Activated naive CD8-positive, alpha-beta T cell treated with anti-CD3 and anti-CD28 coated beads, Interleukin-2, amount 10 ng/mL, durations not matched to agents 7 days and 5 days (primary cell): ENCODE results near the gene TTLL11. TPM values are rescaled to one million over a fixed set of nuclear protein-coding genes. Genes with fewer than 3 reads are reported as not detected.

Source experiments
- ATAC-seq: fragments of 150-1000 bp; cut with Tn5 transposase; one replicate; pipeline ENCODE4 v1.10.0; 2021; ENCODE audit warnings: low read depth, moderate library complexity
- POLR2A ChIA-PET: fragments of 350-600 bp; sonication (Branson Sonifier 250); formaldehyde crosslinking; loops from one replicate; lab custom pipeline; 2021; ENCODE audit warnings: antibody characterized with exemption; lab: Charles Lee
- DNase-seq: peaks from one replicate; pipeline ENCODE4 v3.0.0; 2021
- H3K27ac Mint-ChIP-seq: one replicate; pipeline ENCODE4 v1.8.0; 2022; ENCODE audit warnings: mild to moderate bottlenecking, mixed read lengths
- H3K27me3 Mint-ChIP-seq: one replicate; pipeline ENCODE4 v1.8.0; 2022; ENCODE audit warnings: mild to moderate bottlenecking, moderate library complexity, mixed read lengths
- H3K36me3 Mint-ChIP-seq: one replicate; pipeline ENCODE4 v1.8.0; 2021; ENCODE audit warnings: mild to moderate bottlenecking, mixed read lengths
- H3K4me1 Mint-ChIP-seq: one replicate; pipeline ENCODE4 v1.8.0; 2021; ENCODE audit warnings: mixed read lengths
- H3K4me3 Mint-ChIP-seq: one replicate; pipeline ENCODE4 v1.8.0; 2022; ENCODE audit warnings: mild to moderate bottlenecking, moderate library complexity, mixed read lengths
- H3K9me3 Mint-ChIP-seq: one replicate; pipeline ENCODE4 v1.8.0; 2021; ENCODE audit warnings: mixed read lengths
- total RNA-seq, 2 experiments: library from RNA; stranded (reverse); gene quantifications; one replicate each; pipeline ENCODE4 v1.2.3, GENCODE V29; 2021

The TTLL11 gene
- total RNA-seq, 2 experiments from 2014 or later = 3.9 to 4.1 TPM

GRCh38 chr9:121852241-121852640 is 240.9 kb downstream of the TTLL11 start:
- no peak overlapping the region for H3K27ac Mint-ChIP-seq
- POLR2A ChIA-PET = no interaction called here
- no peaks in the 10 kb centered on the region for H3K4me1 Mint-ChIP-seq
- no peaks in the 10 kb centered on the region for H3K36me3 Mint-ChIP-seq
- DNase-seq = no peak
- no peak overlapping the region for H3K4me3 Mint-ChIP-seq
- H3K9me3 Mint-ChIP-seq = peaks cover 1% of the 10 kb centered on the region
- peaks cover 5% of the 10 kb centered on the region for H3K27me3 Mint-ChIP-seq
- ATAC-seq = no peak

DNA sequence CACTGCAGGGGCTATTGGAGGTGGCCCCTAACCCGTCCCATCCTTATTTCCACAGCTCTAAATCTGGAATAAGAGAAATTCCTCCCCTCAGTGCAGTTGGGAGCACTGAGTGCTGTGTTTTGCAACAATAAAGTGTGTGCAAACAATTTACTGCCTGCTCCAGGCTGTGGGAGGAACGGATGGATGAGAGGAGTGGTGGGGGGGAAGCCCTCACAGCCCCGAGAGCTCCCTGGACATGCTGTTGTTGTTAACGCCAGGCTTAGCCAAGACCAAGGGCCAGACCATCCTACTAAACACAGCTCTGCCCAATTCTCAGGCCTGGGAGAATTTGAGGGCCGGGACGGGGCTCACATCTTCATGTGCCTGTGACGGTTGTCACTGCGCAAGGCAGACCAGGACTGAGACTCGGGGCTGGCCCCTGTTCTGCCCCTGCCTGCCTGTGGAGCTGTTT is 241.4 kb downstream of the TTLL11 start:
- POLR2A ChIA-PET = no interaction called here
- Mint-ChIP-seq H3K27ac (no peak overlapping the region), H3K36me3 (no peaks in the 10 kb centered on the region), H3K9me3 (peaks cover 1% of the 10 kb centered on the region), H3K4me1 (no peaks in the 10 kb centered on the region), H3K4me3 (no peak overlapping the region), H3K27me3 (peaks cover 5% of the 10 kb centered on the region)
- no peak for ATAC-seq
- no peak for DNase-seq

GRCh38 chr9:121850366-121850765 is 242.7 kb downstream of the TTLL11 start:
- DNase-seq = no peak
- H3K4me1 Mint-ChIP-seq = no peaks in the 10 kb centered on the region
- peaks cover 5% of the 10 kb centered on the region for H3K27me3 Mint-ChIP-seq
- no peaks in the 10 kb centered on the region for H3K36me3 Mint-ChIP-seq
- H3K9me3 Mint-ChIP-seq = peaks cover 3% of the 10 kb centered on the region
- POLR2A ChIA-PET = no interaction called here
- no peak overlapping the region for H3K27ac Mint-ChIP-seq
- H3K4me3 Mint-ChIP-seq = no peak overlapping the region
- no peak for ATAC-seq

GRCh38 chr9:121849554-121849953 is 243.6 kb downstream of the TTLL11 start:
- POLR2A ChIA-PET = no interaction called here
- H3K4me1 Mint-ChIP-seq = no peaks in the 10 kb centered on the region
- DNase-seq = no peak
- no peaks in the 10 kb centered on the region for H3K36me3 Mint-ChIP-seq
- H3K4me3 Mint-ChIP-seq = no peak overlapping the region
- H3K27me3 Mint-ChIP-seq = peaks cover 11% of the 10 kb centered on the region
- no peak for ATAC-seq
- peaks cover 6% of the 10 kb centered on the region for H3K9me3 Mint-ChIP-seq
- no peak overlapping the region for H3K27ac Mint-ChIP-seq

- no peak for ATAC-seq
- peaks cover 10% of the 10 kb centered on the region for H3K9me3 Mint-ChIP-seq
- peaks cover 15% of the 10 kb centered on the region for H3K27me3 Mint-ChIP-seq
- no peak overlapping the region for H3K27ac Mint-ChIP-seq
- H3K4me3 Mint-ChIP-seq = no peak overlapping the region
- H3K4me1 Mint-ChIP-seq = peaks cover 14% of the 10 kb centered on the region
- no peak for DNase-seq
- no peaks in the 10 kb centered on the region for H3K36me3 Mint-ChIP-seq
- POLR2A ChIA-PET = no interaction called here
Measured at GRCh38 chr9:121844562-121844961, 248.5 kb downstream of the TTLL11 start.

DNA sequence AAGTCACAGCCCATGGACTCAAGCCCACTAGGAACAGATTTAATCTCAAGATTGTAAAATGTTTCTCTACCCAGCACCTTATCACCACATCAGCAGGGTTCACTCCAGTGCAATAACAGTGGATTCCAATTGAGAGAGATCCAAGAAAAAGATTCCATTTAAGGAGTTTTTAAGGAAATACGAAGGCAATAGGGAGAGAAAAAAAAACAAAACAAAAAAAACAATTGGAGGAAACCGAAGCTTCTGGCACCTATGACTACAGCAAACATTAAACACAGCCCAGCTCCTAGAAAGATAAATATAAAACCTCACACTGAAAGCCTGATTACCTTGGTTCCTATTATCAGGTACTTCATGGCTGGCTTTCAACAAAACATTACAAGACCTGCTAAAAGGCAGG is 249.0 kb downstream of the TTLL11 start:
- no peak overlapping the region for H3K4me3 Mint-ChIP-seq
- no peak for ATAC-seq
- POLR2A ChIA-PET = no interaction called here
- H3K27ac Mint-ChIP-seq = no peak overlapping the region
- H3K9me3 Mint-ChIP-seq = peaks cover 10% of the 10 kb centered on the region
- peaks cover 15% of the 10 kb centered on the region for H3K27me3 Mint-ChIP-seq
- no peaks in the 10 kb centered on the region for H3K36me3 Mint-ChIP-seq
- no peak for DNase-seq
- peaks cover 14% of the 10 kb centered on the region for H3K4me1 Mint-ChIP-seq

DNA sequence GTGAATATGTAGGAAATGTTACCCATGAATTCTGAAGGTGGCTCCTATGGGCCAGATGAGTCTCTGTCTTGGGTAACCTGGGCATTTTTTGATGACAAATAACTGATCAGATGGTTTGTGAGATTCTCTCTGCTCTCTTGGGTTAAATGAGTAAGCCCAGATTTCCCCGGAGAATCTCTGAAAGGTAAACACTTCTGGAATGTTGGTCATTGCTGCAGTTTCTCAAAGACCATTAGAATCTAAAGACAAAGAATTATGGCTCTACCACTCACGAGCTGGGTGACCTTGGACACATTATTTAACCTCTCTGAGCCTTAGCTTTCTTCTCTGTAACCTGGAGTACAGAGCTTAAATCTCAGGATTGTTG is 250.5 kb downstream of the TTLL11 start:
- no peak overlapping the region for H3K4me3 Mint-ChIP-seq
- H3K4me1 Mint-ChIP-seq = peaks cover 14% of the 10 kb centered on the region
- no peak overlapping the region for H3K27ac Mint-ChIP-seq

GRCh38 chr9:121841771-121842611 is 251.1 kb downstream of the TTLL11 start:
- Mint-ChIP-seq H3K9me3 (peaks cover 8% of the 10 kb centered on the region), H3K27me3 (peaks cover 10% of the 10 kb centered on the region), H3K4me3 (no peak overlapping the region), H3K27ac (no peak overlapping the region), H3K4me1 (peaks cover 14% of the 10 kb centered on the region), H3K36me3 (no peaks in the 10 kb centered on the region)
- ATAC-seq = no peak
- POLR2A ChIA-PET = no interaction called here
- DNase-seq = no peak

More for the DNA sequence above, 250.5 kb downstream of the TTLL11 start:
- peaks cover 8% of the 10 kb centered on the region for H3K9me3 Mint-ChIP-seq
- H3K27me3 Mint-ChIP-seq = peaks cover 11% of the 10 kb centered on the region
- H3K36me3 Mint-ChIP-seq = no peaks in the 10 kb centered on the region
- POLR2A ChIA-PET = no interaction called here
- DNase-seq (no peak), ATAC-seq (no peak)

GRCh38 chr9:121840838-121841760 is 252.0 kb downstream of the TTLL11 start:
- POLR2A ChIA-PET = no interaction called here
- peak; percentile 35 for ATAC-seq
- Mint-ChIP-seq H3K4me1 (peaks cover 14% of the 10 kb centered on the region), H3K27ac (no peak overlapping the region), H3K4me3 (no peak overlapping the region), H3K27me3 (peaks cover 10% of the 10 kb centered on the region), H3K36me3 (no peaks in the 10 kb centered on the region), H3K9me3 (peaks cover 7% of the 10 kb centered on the region)
- DNase-seq = no peak

GRCh38 chr9:121839726-121840500 is 253.2 kb downstream of the TTLL11 start:
- Mint-ChIP-seq H3K4me1 (peaks cover 14% of the 10 kb centered on the region), H3K9me3 (peaks cover 7% of the 10 kb centered on the region), H3K36me3 (no peaks in the 10 kb centered on the region), H3K4me3 (no peak overlapping the region), H3K27me3 (peaks cover 7% of the 10 kb centered on the region), H3K27ac (peak overlapping the region; percentile 40)
- peak; percentile 69 for ATAC-seq
- DNase-seq = no peak
- POLR2A ChIA-PET = no interaction called here

- H3K4me1 Mint-ChIP-seq = peaks cover 14% of the 10 kb centered on the region
- no peaks in the 10 kb centered on the region for H3K9me3 Mint-ChIP-seq
- peak overlapping the region; percentile 40 for H3K27ac Mint-ChIP-seq
- POLR2A ChIA-PET = no interaction called here
- no peaks in the 10 kb centered on the region for H3K27me3 Mint-ChIP-seq
- DNase-seq (no peak), ATAC-seq (no peak)
- H3K36me3 Mint-ChIP-seq = no peaks in the 10 kb centered on the region
- no peak overlapping the region for H3K4me3 Mint-ChIP-seq
Measured at GRCh38 chr9:121838746-121839669, 254.1 kb downstream of the TTLL11 start.
